Vagina (tissue), 2 donors: ENCODE results near the gene C2CD2.

Experiments
- CTCF ChIP-seq, 3 experiments: fragments of 450-650 bp in 2 of 3; fragments of 200-600 bp in 1 of 3; sonication (generic) in 1 of 3; IDR thresholded peaks; one replicate each; pipeline ENCODE4 v1.5.1; 2017 to 2019; ENCODE audit warnings: antibody characterized with exemption in 3 of 3, mild to moderate bottlenecking in 2 of 3, moderate library complexity in 2 of 3
- POLR2A ChIP-seq, 2 donors: fragments of 450-650 bp; IDR thresholded peaks; one replicate each; pipeline ENCODE4 v1.6.1; 2017; ENCODE audit warnings: antibody characterized with exemption in 2 of 2, mild to moderate bottlenecking in 2 of 2, moderate library complexity in 2 of 2
- POLR2AphosphoS5 ChIP-seq, 2 donors: sonication (generic); formaldehyde crosslinking; IDR thresholded peaks; one replicate each; pipeline ENCODE4 v1.9.0; 2017; ENCODE audit warnings: antibody characterized with exemption in 2 of 2, mild to moderate bottlenecking in 2 of 2, low read depth in 1 of 2; ENCODE audit not compliant: insufficient read depth in 1 of 2

GRCh38 chr21:41952568-41953248 is 1.1 kb downstream of the C2CD2 start:
- no peak for TF ChIP-seq POLR2A (IDR thresholded peaks at IDR 0.05)
- no peak for TF ChIP-seq POLR2AphosphoS5 (IDR thresholded peaks at IDR 0.05; ENCODE audit: insufficient read depth in 1 of 2, low read depth in 1 of 2)
- TF ChIP-seq CTCF (IDR thresholded peaks at IDR 0.05): no peak
